NCI-H1105 treated with DMSO at 0.1 percent for 48 hours (cell line): Measurements from ENCODE around the gene ANAPC2.

ENCODE experiments used
- DNase-seq: peaks from one replicate; lab custom pipeline; 2025; lab: John Stamatoyannopoulos, UW

Gene ANAPC2

GRCh38 chr9:137215196-137215986, 27.0 kb upstream of the ANAPC2 start:
- DNase-seq, result no peak

- DNase-seq, result no peak
These were observed 26.3 kb upstream of the ANAPC2 start for GRCh38 chr9:137214620-137215019.

GRCh38 chr9:137213160-137214060, 25.1 kb upstream of the ANAPC2 start:
- peak; percentile 11 for DNase-seq

- no peak for DNase-seq
These were observed 24.2 kb upstream of the ANAPC2 start for GRCh38 chr9:137212520-137212919.

- DNase-seq, result no peak
These were observed 23.2 kb upstream of the ANAPC2 start for GRCh38 chr9:137211532-137211931.

GRCh38 chr9:137206602-137207001, 18.2 kb upstream of the ANAPC2 start:
- no peak for DNase-seq

GRCh38 chr9:137205126-137206069, 17.0 kb upstream of the ANAPC2 start, which contains the start of the genes NDOR1 and TMEM203:
Gene NDOR1, plus strand, starts transcription at chr9:137205700. Its CDS starts 78 bp downstream, at chr9:137205778.
Gene TMEM203, minus strand, starts transcription at chr9:137205648. Its CDS starts 234 bp downstream, at chr9:137205414.
- DNase-seq, result peak; percentile 56

- no peak for DNase-seq
These were observed 16.4 kb upstream of the ANAPC2 start for GRCh38 chr9:137204731-137205125.

GRCh38 chr9:137202966-137203365, 14.6 kb upstream of the ANAPC2 start:
- DNase-seq, result no peak

- DNase-seq, result no peak
These were observed 13.0 kb upstream of the ANAPC2 start for GRCh38 chr9:137201205-137201868.

GRCh38 chr9:137200311-137201204, 12.2 kb upstream of the ANAPC2 start, which contains the start of gene TPRN:
Gene TPRN, minus strand, starts transcription at chr9:137200741. Its CDS starts 30 bp downstream, at chr9:137200711.
- DNase-seq, result peak; percentile 98

- no peak for DNase-seq
These were observed 11.2 kb upstream of the ANAPC2 start for GRCh38 chr9:137199411-137200121.

GRCh38 chr9:137198902-137199283, 10.5 kb upstream of the ANAPC2 start:
- no peak for DNase-seq

- DNase-seq, result no peak
These were observed 9.9 kb upstream of the ANAPC2 start for GRCh38 chr9:137198051-137198901.

GRCh38 chr9:137195525-137196220, 7.3 kb upstream of the ANAPC2 start:
- DNase-seq, result peak; percentile 96

- peak; percentile 78 for DNase-seq
These were observed 6.5 kb upstream of the ANAPC2 start for GRCh38 chr9:137194909-137195308.

GRCh38 chr9:137194388-137194787, 6.0 kb upstream of the ANAPC2 start:
- no peak for DNase-seq

- no peak for DNase-seq
These were observed 5.4 kb upstream of the ANAPC2 start for GRCh38 chr9:137193771-137194170.
